KOPT-K1 (cell line): ENCODE data around the gene SYT7.
"Not testable (repeated sequence)": the region's sequence is repeated elsewhere in the genome, so short reads cannot be mapped to it uniquely, and the experiment has no call there.

Experiments
- H3K27ac ChIP-seq: fragments of 200-600 bp; sonication (generic); 2 replicates; pipeline ENCODE4 v1.5.1; 2016; ENCODE audit warnings: antibody characterized with exemption, mild to moderate bottlenecking, low read depth, low read length; ENCODE audit not compliant: poor library complexity, severe bottlenecking
- H3K36me3 ChIP-seq: fragments of 200-600 bp; sonication (generic); 2 replicates; pipeline ENCODE4 v1.5.1; 2017; ENCODE audit warnings: antibody characterized with exemption, mild to moderate bottlenecking, low read length, moderate library complexity; ENCODE audit not compliant: insufficient read depth
- H3K9me3 ChIP-seq: fragments of 200-600 bp; sonication (generic); 2 replicates; pipeline ENCODE4 v1.5.1; 2017; ENCODE audit warnings: antibody characterized with exemption, low read length, mild to moderate bottlenecking; ENCODE audit not compliant: insufficient read depth, poor library complexity, severe bottlenecking

Gene SYT7

GRCh38 chr11:61581030-61581928 lies at the start of gene SYT7:
TSS of gene SYT7 (minus strand) at chr11:61581076. CDS start at chr11:61580820, 256 bp downstream.
- Histone ChIP-seq H3K36me3 (no peaks in the 10 kb centered on the region), H3K27ac (no peak within 1 kb of the TSS), H3K9me3 (no peaks in the 10 kb centered on the region)

GRCh38 chr11:61630089-61630488 lies 49.2 kb upstream of the SYT7 start:
- peaks cover 3% of the 10 kb centered on the region for H3K9me3 ChIP-seq

GRCh38 chr11:61629082-61629833 lies 48.4 kb upstream of the SYT7 start:
- Histone ChIP-seq H3K9me3 (no peaks in the 10 kb centered on the region), H3K27ac (no peak overlapping the region), H3K36me3 (no peaks in the 10 kb centered on the region)

More at GRCh38 chr11:61630089-61630488, 49.2 kb upstream of the SYT7 start:
- no peaks in the 10 kb centered on the region for H3K36me3 ChIP-seq
- no peak overlapping the region for H3K27ac ChIP-seq

GRCh38 chr11:61628662-61628970 lies 47.7 kb upstream of the SYT7 start:
- H3K36me3 ChIP-seq: no peaks in the 10 kb centered on the region
- H3K9me3 ChIP-seq: no peaks in the 10 kb centered on the region
- no peak overlapping the region for H3K27ac ChIP-seq

GRCh38 chr11:61627850-61628661 lies 47.2 kb upstream of the SYT7 start:
- Histone ChIP-seq H3K9me3 (no peaks in the 10 kb centered on the region), H3K27ac (no peak overlapping the region), H3K36me3 (no peaks in the 10 kb centered on the region)

GRCh38 chr11:61626580-61627380 lies 45.9 kb upstream of the SYT7 start:
- no peaks in the 10 kb centered on the region for H3K9me3 ChIP-seq
- no peaks in the 10 kb centered on the region for H3K36me3 ChIP-seq
- H3K27ac ChIP-seq: no peak overlapping the region

GRCh38 chr11:61625525-61625924 lies 44.6 kb upstream of the SYT7 start:
- no peaks in the 10 kb centered on the region for H3K9me3 ChIP-seq
- H3K27ac ChIP-seq: no peak overlapping the region
- H3K36me3 ChIP-seq: no peaks in the 10 kb centered on the region

- no peak overlapping the region for H3K27ac ChIP-seq
- H3K36me3 ChIP-seq: no peaks in the 10 kb centered on the region
- no peaks in the 10 kb centered on the region for H3K9me3 ChIP-seq
Observed at GRCh38 chr11:61621917-61622585, 41.2 kb upstream of the SYT7 start.

GRCh38 chr11:61619471-61620226 lies 38.8 kb upstream of the SYT7 start:
- no peaks in the 10 kb centered on the region for H3K9me3 ChIP-seq

GRCh38 chr11:61618978-61619377 lies 38.1 kb upstream of the SYT7 start:
- Histone ChIP-seq H3K9me3 (no peaks in the 10 kb centered on the region), H3K36me3 (no peaks in the 10 kb centered on the region), H3K27ac (no peak overlapping the region)

More at GRCh38 chr11:61619471-61620226, 38.8 kb upstream of the SYT7 start:
- no peak overlapping the region for H3K27ac ChIP-seq
- H3K36me3 ChIP-seq: no peaks in the 10 kb centered on the region

GRCh38 chr11:61617515-61617914 lies 36.6 kb upstream of the SYT7 start:
- Histone ChIP-seq H3K27ac (no peak overlapping the region), H3K36me3 (no peaks in the 10 kb centered on the region), H3K9me3 (no peaks in the 10 kb centered on the region)

GRCh38 chr11:61616434-61616833 lies 35.6 kb upstream of the SYT7 start:
- H3K9me3 ChIP-seq: no peaks in the 10 kb centered on the region
- no peaks in the 10 kb centered on the region for H3K36me3 ChIP-seq
- no peak overlapping the region for H3K27ac ChIP-seq

GRCh38 chr11:61614782-61615181 lies 33.9 kb upstream of the SYT7 start:
- not testable (repeated sequence) for H3K27ac ChIP-seq, H3K9me3 ChIP-seq, H3K36me3 ChIP-seq
